AG09309 (cell line): Measurements from ENCODE around the gene RIN1.

Experiments used
- DNase-seq: peaks from one replicate; pipeline ENCODE4 v3.0.0-alpha.2; 2010; ENCODE audit warnings: low read depth
- H3K4me3 ChIP-seq: 2 replicates; pipeline ENCODE4 v1.5.1; 2011; ENCODE audit warnings: mild to moderate bottlenecking, low read depth, low read length, moderate library complexity; ENCODE audit not compliant: control insufficient read depth
- TF ChIP-seq, protein P1 (sequence below): IDR thresholded peaks from 2 replicates; pipeline ENCODE4 v1.5.1; 2011; ENCODE audit warnings: mild to moderate bottlenecking, low read depth, low read length, inconsistent platforms; ENCODE audit not compliant: insufficient read depth, control insufficient read depth; ENCODE audit errors: missing control alignments

Gene RIN1

DNA sequence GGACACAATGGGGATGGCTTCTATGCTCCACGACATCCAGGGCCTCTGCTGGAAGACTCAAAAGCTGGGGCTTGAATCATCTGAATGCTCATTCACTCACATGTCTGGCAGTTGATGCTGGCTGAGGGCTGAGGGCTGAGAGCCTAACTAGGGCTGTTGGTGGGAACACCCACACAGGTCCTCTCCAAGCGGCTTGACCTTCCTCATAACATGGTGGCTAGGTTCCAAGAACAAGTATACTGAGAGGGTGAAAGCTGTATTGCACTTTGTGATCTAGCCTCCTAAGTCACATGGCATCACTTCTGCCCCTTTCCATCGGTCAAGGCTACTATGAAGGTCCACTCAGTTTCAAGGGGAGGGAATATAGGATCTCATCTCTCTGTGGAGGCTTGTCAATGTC, 37.0 kb downstream of the RIN1 start:
- H3K4me3 ChIP-seq, result no peak overlapping the region
- TF ChIP-seq, protein P1, sequence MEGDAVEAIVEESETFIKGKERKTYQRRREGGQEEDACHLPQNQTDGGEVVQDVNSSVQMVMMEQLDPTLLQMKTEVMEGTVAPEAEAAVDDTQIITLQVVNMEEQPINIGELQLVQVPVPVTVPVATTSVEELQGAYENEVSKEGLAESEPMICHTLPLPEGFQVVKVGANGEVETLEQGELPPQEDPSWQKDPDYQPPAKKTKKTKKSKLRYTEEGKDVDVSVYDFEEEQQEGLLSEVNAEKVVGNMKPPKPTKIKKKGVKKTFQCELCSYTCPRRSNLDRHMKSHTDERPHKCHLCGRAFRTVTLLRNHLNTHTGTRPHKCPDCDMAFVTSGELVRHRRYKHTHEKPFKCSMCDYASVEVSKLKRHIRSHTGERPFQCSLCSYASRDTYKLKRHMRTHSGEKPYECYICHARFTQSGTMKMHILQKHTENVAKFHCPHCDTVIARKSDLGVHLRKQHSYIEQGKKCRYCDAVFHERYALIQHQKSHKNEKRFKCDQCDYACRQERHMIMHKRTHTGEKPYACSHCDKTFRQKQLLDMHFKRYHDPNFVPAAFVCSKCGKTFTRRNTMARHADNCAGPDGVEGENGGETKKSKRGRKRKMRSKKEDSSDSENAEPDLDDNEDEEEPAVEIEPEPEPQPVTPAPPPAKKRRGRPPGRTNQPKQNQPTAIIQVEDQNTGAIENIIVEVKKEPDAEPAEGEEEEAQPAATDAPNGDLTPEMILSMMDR, result no peak
- no peak for DNase-seq

DNA sequence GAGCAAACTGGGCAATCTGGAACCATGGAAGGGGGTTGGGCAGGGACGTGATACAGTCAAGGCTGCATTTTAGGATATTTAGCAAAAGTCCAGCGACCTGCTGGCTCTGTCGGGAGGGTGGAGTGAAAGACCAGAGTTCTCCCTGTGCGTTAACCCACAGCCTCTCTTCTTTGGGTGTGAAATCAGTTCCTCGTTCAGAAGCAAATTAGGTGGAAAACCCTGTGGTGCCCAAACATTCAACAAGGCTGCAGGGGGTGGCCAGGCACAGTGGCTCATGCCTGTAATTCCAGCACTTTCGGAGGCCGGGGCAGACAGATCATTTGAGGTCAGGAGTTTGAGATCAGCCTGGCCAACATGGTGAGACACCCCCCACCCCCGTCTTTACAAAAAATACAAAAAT, 38.6 kb downstream of the RIN1 start:
- TF ChIP-seq, protein P1, result no peak
- DNase-seq, result no peak
- H3K4me3 ChIP-seq, result no peak overlapping the region

DNA sequence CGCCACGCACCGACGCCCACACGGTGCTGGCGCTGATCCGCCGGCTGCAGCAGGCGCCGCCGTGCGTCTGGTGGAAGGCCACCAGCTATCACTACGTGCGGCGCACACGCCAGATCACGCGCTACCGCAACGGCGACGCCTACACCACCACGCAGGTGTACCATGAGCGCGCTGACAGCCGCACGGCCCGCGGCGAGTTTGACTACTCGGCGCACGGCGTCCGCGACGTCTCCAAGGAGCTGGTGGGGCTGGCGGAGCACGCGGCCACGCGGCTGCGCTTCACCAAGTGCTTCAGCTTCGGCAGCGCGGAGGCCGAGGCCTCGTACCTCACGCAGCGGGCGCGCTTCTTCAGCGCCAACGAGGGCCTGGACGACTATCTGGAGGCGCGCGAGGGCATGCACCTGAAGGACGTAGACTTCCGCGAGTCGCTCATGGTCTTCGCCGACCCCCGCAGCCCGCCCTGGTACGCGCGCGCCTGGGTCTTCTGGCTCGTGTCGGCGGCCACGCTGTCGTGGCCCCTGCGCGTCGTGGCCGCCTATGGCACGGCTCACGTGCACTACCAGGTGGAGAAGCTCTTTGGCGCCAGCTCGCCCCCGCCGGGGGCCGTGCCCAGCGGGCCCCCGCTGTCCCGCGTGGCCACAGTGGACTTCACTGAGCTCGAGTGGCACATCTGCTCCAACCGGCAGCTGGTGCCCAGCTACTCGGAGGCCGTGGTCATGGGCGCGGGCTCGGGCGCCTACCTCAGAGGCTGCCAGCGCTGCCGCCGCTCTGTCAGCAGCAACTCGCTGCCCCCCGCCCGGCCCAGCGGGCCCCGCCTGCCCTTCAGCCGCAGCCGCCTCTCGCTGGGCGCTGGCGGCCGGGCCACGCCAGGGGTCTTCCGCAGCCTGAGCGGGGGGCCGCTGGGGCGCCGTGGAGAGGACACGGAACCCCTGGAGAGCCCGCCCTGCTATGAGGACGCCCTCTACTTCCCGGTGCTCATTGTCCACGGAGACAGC, 41.3 kb downstream of the RIN1 start:
- TF ChIP-seq, protein P1, result no peak

DNA sequence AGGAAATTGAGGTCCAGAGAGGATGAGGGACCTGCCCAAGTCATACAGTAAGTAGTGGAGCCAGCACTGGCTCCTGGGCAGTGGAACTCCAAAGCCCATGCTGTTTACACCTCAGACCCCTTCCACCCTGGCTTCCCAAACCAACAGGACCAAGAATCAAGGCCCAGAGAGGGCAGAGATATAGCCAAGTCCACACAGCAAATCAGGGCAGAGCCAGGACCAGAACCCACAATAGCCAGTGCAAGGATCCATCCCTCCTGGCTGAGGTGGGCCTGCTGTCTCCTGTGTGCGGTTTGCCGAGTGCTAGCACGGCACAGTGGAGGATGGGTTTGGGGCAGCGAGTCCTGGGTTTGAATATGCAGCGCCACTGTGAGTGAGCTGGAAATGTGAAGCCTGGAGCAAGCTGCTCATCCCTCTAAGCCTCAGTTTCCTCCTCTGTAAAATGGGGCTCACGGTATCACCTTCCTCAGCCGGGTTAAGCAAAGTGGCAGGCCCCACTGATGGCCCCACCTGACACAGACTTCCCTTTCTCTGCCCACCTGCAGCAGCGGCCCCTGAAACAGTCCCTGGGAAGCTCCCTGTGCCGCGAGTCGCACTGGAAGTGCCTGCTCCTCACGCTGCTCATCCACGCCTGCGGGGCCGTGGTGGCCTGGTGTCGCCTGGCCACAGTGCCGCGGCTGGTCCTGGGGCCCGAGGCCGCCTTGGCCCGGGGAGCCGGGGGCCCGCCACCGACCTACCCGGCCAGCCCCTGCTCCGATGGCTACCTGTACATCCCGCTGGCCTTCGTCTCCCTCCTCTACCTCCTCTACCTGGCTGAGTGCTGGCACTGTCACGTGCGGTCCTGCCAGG, 42.2 kb downstream of the RIN1 start:
- TF ChIP-seq, protein P1, result no peak
- no peak for DNase-seq
- no peak overlapping the region for H3K4me3 ChIP-seq

More for the DNA sequence above, 41.3 kb downstream of the RIN1 start:
- no peak overlapping the region for H3K4me3 ChIP-seq
- no peak for DNase-seq

DNA sequence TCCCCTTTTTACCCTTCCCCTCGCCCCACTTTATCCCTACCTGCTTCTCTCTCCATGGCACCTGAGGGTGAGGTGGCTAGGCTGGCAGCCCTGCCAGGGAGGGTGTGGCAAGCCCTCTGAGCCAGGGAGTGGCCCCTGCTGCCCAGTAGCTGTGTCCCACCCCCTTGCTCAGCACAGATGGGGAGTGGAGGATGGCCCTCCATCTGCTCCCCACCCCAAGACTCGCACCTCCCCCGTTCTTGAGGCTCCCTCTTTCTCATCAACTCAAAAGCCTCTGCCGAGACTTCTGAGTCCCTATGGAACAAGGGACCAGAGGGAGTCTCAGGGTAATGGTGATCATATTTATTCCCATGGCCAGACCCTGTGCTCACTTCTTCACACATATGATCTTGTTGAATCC, 42.9 kb downstream of the RIN1 start:
- TF ChIP-seq, protein P1, result no peak
- no peak overlapping the region for H3K4me3 ChIP-seq
- no peak for DNase-seq

DNA sequence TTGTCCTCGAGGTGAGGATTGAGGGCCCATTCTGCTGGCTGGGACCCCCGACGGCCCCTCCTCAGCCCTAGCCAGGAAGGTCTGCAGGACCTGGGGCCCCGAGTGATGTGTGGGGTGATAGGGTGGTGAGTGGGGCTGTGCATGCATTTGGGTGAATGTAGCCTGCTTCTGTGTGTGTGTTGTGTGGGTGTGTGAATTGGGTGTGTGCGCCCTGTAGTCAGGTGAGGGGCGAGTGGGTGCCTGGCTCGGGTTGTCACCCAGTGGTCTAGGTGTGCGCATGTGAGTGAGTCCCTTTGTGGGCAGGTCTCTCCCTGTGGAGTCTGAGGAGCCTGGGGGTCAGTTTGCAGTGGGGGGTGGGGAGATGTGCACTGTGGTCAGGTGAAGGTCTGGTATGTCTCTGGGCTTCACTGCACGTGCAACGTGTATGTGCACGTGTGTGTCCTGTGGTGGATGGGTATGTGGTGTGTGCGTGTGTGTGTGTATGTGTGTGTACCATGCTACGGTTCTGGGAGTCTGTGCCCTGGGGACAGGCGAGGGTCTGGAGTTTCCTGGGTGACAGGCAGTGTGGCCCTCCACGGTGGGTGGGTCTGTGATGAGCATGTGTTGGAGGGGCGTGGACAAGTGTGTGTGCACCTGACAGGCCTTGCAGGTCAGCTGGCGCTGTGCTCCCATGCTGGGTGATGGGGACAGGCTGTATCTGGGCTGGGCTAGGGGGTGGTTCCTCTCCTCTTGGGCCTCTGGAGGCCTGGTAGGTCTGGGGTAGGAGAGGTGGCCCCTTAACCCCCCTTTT, 43.5 kb downstream of the RIN1 start:
- DNase-seq, result no peak
- TF ChIP-seq, protein P1, result no peak
- H3K4me3 ChIP-seq, result no peak overlapping the region
